B cell (primary cell): ENCODE measurements around the gene HMOX2. TPM values are rescaled to one million over a fixed set of nuclear protein-coding genes. Genes with fewer than 3 reads are reported as not detected.

Source experiments
- ATAC-seq: fragments of 200-7000 bp; cut with Tn5 transposase; one replicate; pipeline ENCODE4 v1.10.0; 2021; ENCODE audit warnings: low read depth, mild to moderate bottlenecking, moderate number of reproducible peaks, moderate library complexity
- CTCF ChIA-PET: fragments of 350-600 bp; sonication (Branson Sonifier 250); formaldehyde crosslinking; loops from one replicate; lab custom pipeline; 2021; ENCODE audit warnings: antibody characterized with exemption, inconsistent platforms; lab: Charles Lee
- POLR2A ChIA-PET: fragments of 350-600 bp; sonication (Branson Sonifier 250); formaldehyde crosslinking; loops from one replicate; lab custom pipeline; 2021; ENCODE audit warnings: antibody characterized with exemption; lab: Charles Lee
- DNase-seq: peaks from one replicate; pipeline ENCODE4 v3.0.0; 2013
- H2AFZ ChIP-seq: 2 replicates; pipeline ENCODE4 v1.6.1; 2012; ENCODE audit warnings: mild to moderate bottlenecking, low read depth, low read length; ENCODE audit not compliant: insufficient read depth, poor library complexity, severe bottlenecking
- H3K27ac ChIP-seq, 2 donors: 1 replicate in 1 of 2; 2 replicates in 1 of 2; pipeline ENCODE4 v1.5.1; 2012 to 2013; ENCODE audit warnings: low read length in 2 of 2, mild to moderate bottlenecking in 2 of 2, moderate library complexity in 1 of 2
- H3K27me3 ChIP-seq, 4 experiments: fragments of 200-600 bp in 1 of 4; sonication (generic) in 1 of 4; replicated peaks in 1 of 4; 1 replicate in 2 of 4; 2 replicates in 2 of 4; pipeline versions ENCODE4 v1.6.1 to v1.7.0; 2013 to 2016; ENCODE audit warnings: low read length in 3 of 4, mild to moderate bottlenecking in 2 of 4, mixed read lengths in 1 of 4, moderate library complexity in 1 of 4; ENCODE audit not compliant: insufficient read depth in 4 of 4, control insufficient read depth in 3 of 4; ENCODE audit errors: control extremely low read depth in 1 of 4
- H3K36me3 ChIP-seq, 2 experiments: replicated peaks in 1 of 2; 1 replicate in 1 of 2; 2 replicates in 1 of 2; pipeline versions ENCODE4 v1.6.1 to v1.7.1; 2013; ENCODE audit warnings: low read length in 1 of 2; ENCODE audit not compliant: insufficient read depth in 2 of 2, control insufficient read depth in 1 of 2; ENCODE audit errors: control extremely low read depth in 1 of 2, extremely low read depth in 1 of 2
- H3K4me1 ChIP-seq, 2 donors: fragments of 200-600 bp in 1 of 2; sonication (generic) in 1 of 2; 1 replicate in 1 of 2; 2 replicates in 1 of 2; pipeline versions ENCODE4 v1.5.1 to v1.6.1; 2013 to 2017; ENCODE audit warnings: low read length in 2 of 2; ENCODE audit not compliant: control insufficient read depth in 2 of 2, insufficient read depth in 2 of 2
- H3K4me2 ChIP-seq: replicated peaks from 2 replicates; pipeline ENCODE3; 2012; ENCODE audit warnings: mild to moderate bottlenecking, low read depth, low read length; ENCODE audit not compliant: poor library complexity, severe bottlenecking
- H3K4me3 ChIP-seq, 5 experiments: fragments of 200-600 bp in 1 of 5; sonication (generic) in 1 of 5; 1 replicate in 3 of 5; 2 replicates in 2 of 5; pipeline versions ENCODE4 v1.5.1 to v1.7.0; 2011 to 2016; ENCODE audit warnings: low read length in 4 of 5, mild to moderate bottlenecking in 4 of 5, low read depth in 2 of 5, control low read depth in 1 of 5, moderate library complexity in 1 of 5; ENCODE audit not compliant: insufficient read depth in 1 of 5; ENCODE audit errors: control extremely low read depth in 1 of 5, extremely low read depth in 1 of 5
- H3K79me2 ChIP-seq: fragments of 200-600 bp; sonication (generic); one replicate; pipeline ENCODE4 v1.6.0; 2016; ENCODE audit warnings: low read length; ENCODE audit not compliant: control insufficient read depth, insufficient read depth
- H3K9ac ChIP-seq: fragments of 200-600 bp; sonication (generic); 2 replicates; pipeline ENCODE4 v1.6.1; 2017; ENCODE audit warnings: mild to moderate bottlenecking, low read length, moderate library complexity
- H3K9me3 ChIP-seq, 3 donors: one replicate each; pipeline versions ENCODE4 v1.6.1 to v1.7.1; 2013; ENCODE audit warnings: low read length in 2 of 3; ENCODE audit not compliant: control insufficient read depth in 2 of 3, insufficient read depth in 1 of 3; ENCODE audit errors: control extremely low read depth in 1 of 3
- H4K20me1 ChIP-seq: 2 replicates; pipeline ENCODE4 v1.6.0; 2012; ENCODE audit warnings: mild to moderate bottlenecking, low read length; ENCODE audit not compliant: insufficient read depth, control insufficient read depth, poor library complexity, severe bottlenecking
- H3K27ac Mint-ChIP-seq: one replicate; pipeline ENCODE4 v1.8.0; 2021; ENCODE audit warnings: mixed read lengths
- H3K27me3 Mint-ChIP-seq: one replicate; pipeline ENCODE4 v1.8.0; 2021; ENCODE audit warnings: mixed read lengths
- H3K4me1 Mint-ChIP-seq: one replicate; pipeline ENCODE4 v1.8.0; 2021; ENCODE audit warnings: mixed read lengths
- H3K4me3 Mint-ChIP-seq: one replicate; pipeline ENCODE4 v1.8.0; 2021; ENCODE audit warnings: mixed read lengths
- H3K9me3 Mint-ChIP-seq: one replicate; pipeline ENCODE4 v1.8.0; 2022; ENCODE audit warnings: mixed read lengths; ENCODE audit not compliant: insufficient read depth
- EZH2 ChIP-seq: IDR thresholded peaks from 2 replicates; pipeline ENCODE4 v1.6.1; 2012; ENCODE audit warnings: borderline replicate concordance, low read depth, mild to moderate bottlenecking, moderate library complexity, low read length; ENCODE audit not compliant: insufficient read depth, poor library complexity, severe bottlenecking
- WGBS: methylation state at CpG from one replicate; pipeline ENCODE4 v1.1.5; 2013; ENCODE audit warnings: missing lambda C conversion rate; ENCODE audit not compliant: insufficient coverage; 5-methylcytosine and 5-hydroxymethylcytosine counted together
- intact Hi-C: fragments of 100-400 bp; cut with micrococcal nuclease; formaldehyde crosslinking; loops from one replicate; pipeline ENCODE4 v1.10.0; 2022
- polyA plus RNA-seq: library from polyadenylated mRNA; depleted of rRNA; stranded (reverse); fragments of >200 nt; gene quantifications from 2 replicates; pipeline ENCODE4 v1.2.3, GENCODE V29; 2012
- total RNA-seq, 2 donors: library from RNA; stranded (reverse); fragments of 120-200 nt in 1 of 2; gene quantifications; 1 replicate in 1 of 2; 2 replicates in 1 of 2; pipeline versions ENCODE4 v1.2.3 to v1.2.4, GENCODE V29; 2013 to 2022
- TF ChIP-seq, protein P1 (sequence below): fragments of 200-600 bp; IDR thresholded peaks from one replicate; pipeline ENCODE4 v1.8.0; 2022; ENCODE audit warnings: antibody characterized with exemption, mild to moderate bottlenecking

HMOX2 gene
- total and polyA plus RNA-seq, 2 donors (not counting 1 experiment from before 2014, with no cell fraction given): 36.5 to 39.0 TPM

GRCh38 chr16:4506450-4506849 lies 30.3 kb downstream of the HMOX2 start:
- H3K4me1 Mint-ChIP-seq: peaks cover 37% of the 10 kb centered on the region
- peak overlapping the region; percentile 98 for H3K27ac Mint-ChIP-seq
- Histone ChIP-seq H3K27me3 (no peaks in the 10 kb centered on the region), H2AFZ (peak overlapping the region; percentile 52), H3K9ac (no peak overlapping the region), H3K4me3 (no peak overlapping the region), H3K36me3 (peaks cover 1 to 39% of the 10 kb centered on the region in 2 experiments), H3K9me3 (no peaks in the 10 kb centered on the region), H3K4me1 (peaks cover 37 to 41% of the 10 kb centered on the region in 2 donors), H3K27ac (peak overlapping the region; percentile 96), H3K4me2 (peak overlapping the region; percentile 66), H3K79me2 (peaks cover 61% of the 10 kb centered on the region), H4K20me1 (no peaks in the 10 kb centered on the region)
- intact Hi-C loops: loop anchor here (1.0 kb wide), 1 partner anchor 42 kb away; no protein-coding TSS in a partner anchor
- WGBS: 6% methylated on average over 3 of the region's 3 CpGs
- H3K4me3 Mint-ChIP-seq: peak overlapping the region; percentile 56
- POLR2A ChIA-PET: interaction anchor here (0.6 to 1.6 kb wide), 5 partner anchors 36 to 229 kb away, joined by 3 to 10 read pairs (median 5); no protein-coding TSS in a partner anchor
- CTCF ChIA-PET: interaction anchor here (0.8 to 7.3 kb wide), 27 partner anchors 9 to 585 kb away, joined by 3 to 178 read pairs (median 5); partner anchors contain the start of genes C16orf96, CDIP1, HMOX2 and MGRN1
- no peaks in the 10 kb centered on the region for H3K9me3 Mint-ChIP-seq
- ATAC-seq (no peak), DNase-seq (peak; percentile 83)
- H3K27me3 Mint-ChIP-seq: no peaks in the 10 kb centered on the region
- TF ChIP-seq, protein P1, sequence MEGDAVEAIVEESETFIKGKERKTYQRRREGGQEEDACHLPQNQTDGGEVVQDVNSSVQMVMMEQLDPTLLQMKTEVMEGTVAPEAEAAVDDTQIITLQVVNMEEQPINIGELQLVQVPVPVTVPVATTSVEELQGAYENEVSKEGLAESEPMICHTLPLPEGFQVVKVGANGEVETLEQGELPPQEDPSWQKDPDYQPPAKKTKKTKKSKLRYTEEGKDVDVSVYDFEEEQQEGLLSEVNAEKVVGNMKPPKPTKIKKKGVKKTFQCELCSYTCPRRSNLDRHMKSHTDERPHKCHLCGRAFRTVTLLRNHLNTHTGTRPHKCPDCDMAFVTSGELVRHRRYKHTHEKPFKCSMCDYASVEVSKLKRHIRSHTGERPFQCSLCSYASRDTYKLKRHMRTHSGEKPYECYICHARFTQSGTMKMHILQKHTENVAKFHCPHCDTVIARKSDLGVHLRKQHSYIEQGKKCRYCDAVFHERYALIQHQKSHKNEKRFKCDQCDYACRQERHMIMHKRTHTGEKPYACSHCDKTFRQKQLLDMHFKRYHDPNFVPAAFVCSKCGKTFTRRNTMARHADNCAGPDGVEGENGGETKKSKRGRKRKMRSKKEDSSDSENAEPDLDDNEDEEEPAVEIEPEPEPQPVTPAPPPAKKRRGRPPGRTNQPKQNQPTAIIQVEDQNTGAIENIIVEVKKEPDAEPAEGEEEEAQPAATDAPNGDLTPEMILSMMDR: peak; percentile 87
- no peak for TF ChIP-seq EZH2
